Stomach (tissue), 19 donors: ENCODE measurements around the gene GZF1. TPM values are rescaled to one million over a fixed set of nuclear protein-coding genes. Genes with fewer than 3 reads are reported as not detected.

Experiments used
- DNase-seq, 2 donors: peaks; one replicate each; pipeline versions ENCODE4 v3.0.0 to v3.0.0-alpha.2; 2013 to 2019
- H3K27ac ChIP-seq, 5 donors: fragments of 200-600 bp in 4 of 5; sonication (generic) in 4 of 5; one replicate each; pipeline ENCODE4 v1.5.1; 2013 to 2019; ENCODE audit warnings: mild to moderate bottlenecking in 1 of 5, moderate library complexity in 1 of 5
- H3K27me3 ChIP-seq, 3 donors: fragments of 200-600 bp; sonication (generic); one replicate each; pipeline ENCODE4 v1.5.1; 2017 to 2019; ENCODE audit warnings: mixed run types in 1 of 3
- H3K36me3 ChIP-seq, 4 donors: fragments of 200-600 bp; sonication (generic); 1 replicate in 3 of 4; 2 replicates in 1 of 4; pipeline ENCODE4 v1.5.1; 2016 to 2019
- H3K4me1 ChIP-seq, 4 donors: fragments of 200-600 bp; sonication (generic); one replicate each; pipeline ENCODE4 v1.5.1; 2016 to 2019
- H3K4me3 ChIP-seq, 4 donors: fragments of 200-600 bp; sonication (generic) in 3 of 4; one replicate each; pipeline ENCODE4 v1.5.1; 2016 to 2019; ENCODE audit warnings: mild to moderate bottlenecking in 1 of 4
- H3K9me3 ChIP-seq, 4 donors: fragments of 200-600 bp; sonication (generic); one replicate each; pipeline ENCODE4 v1.5.1; 2016 to 2019
- EP300 ChIP-seq: sonication (generic); formaldehyde crosslinking; IDR thresholded peaks from one replicate; pipeline ENCODE4 v1.6.1; 2017; ENCODE audit warnings: antibody characterized with exemption
- POLR2A ChIP-seq, 4 donors: fragments of 450-650 bp; IDR thresholded peaks; one replicate each; pipeline ENCODE4 v1.6.1; 2016; ENCODE audit warnings: antibody characterized with exemption in 4 of 4, control low read depth in 2 of 4, mild to moderate bottlenecking in 1 of 4, moderate library complexity in 1 of 4
- POLR2AphosphoS5 ChIP-seq, 3 donors: sonication (generic); formaldehyde crosslinking; IDR thresholded peaks; one replicate each; pipeline ENCODE4 v1.6.1; 2016; ENCODE audit warnings: antibody characterized with exemption in 3 of 3
- WGBS, 5 donors: extraction: QIAGEN DNeasy Blood & Tissue Kit in 3 of 5; methylation state at CpG; one replicate each; pipeline versions ENCODE4 v1.1.5 to v1.1.7; 2013 to 2018; 5-methylcytosine and 5-hydroxymethylcytosine counted together
- intact Hi-C: fragments of 100-400 bp; cut with DNase I; formaldehyde crosslinking; loops from one replicate; pipeline ENCODE4 v1.15.1; 2023; ENCODE audit warnings: low total_unique reads
- long read RNA-seq, 10 donors: transcript quantifications; one replicate each; lab custom pipeline, GENCODE V29; 2026
- polyA plus RNA-seq, 3 donors: library from polyadenylated mRNA; stranded (reverse); fragments of 200-250 nt; gene quantifications; one replicate each; pipeline ENCODE4 v1.2.3, GENCODE V29; 2013
- total RNA-seq, 5 donors: library from RNA; depleted of rRNA; stranded (reverse); fragments of >200 nt; gene quantifications; one replicate each; pipeline versions ENCODE4 v1.1.0 to v1.2.3, GENCODE V29; 2014 to 2016
- TF ChIP-seq, protein P1 (sequence below), 7 experiments: fragments of 450-650 bp in 4 of 7; fragments of 200-600 bp in 3 of 7; sonication (generic) in 3 of 7; IDR thresholded peaks; one replicate each; pipeline ENCODE4 v1.5.1; 2016 to 2019; ENCODE audit warnings: antibody characterized with exemption in 7 of 7, control low read depth in 2 of 7, mild to moderate bottlenecking in 1 of 7
- donor health status: healthy with polysubstance abuse.
- donor health status: Bipolar disorder and iron deficiency.
- donor health status: healthy.

GZF1 gene
- 10 to 100 TPM in 3 of 5 donors, 1 to 10 TPM in 2; 2.9 to 19.7 (median 10.3) TPM for total RNA-seq
- polyA plus RNA-seq, result 1 to 10 TPM; 4.4 to 7.6 (median 6.0) TPM
- long read RNA-seq, donor 1, result 0 reads
- long read RNA-seq, donor 2, result 0 reads
- long read RNA-seq, donor 3, result 0 reads
- long read RNA-seq, donor 4, result 0 reads
- long read RNA-seq, donor 5, full-length matches to known transcripts, result 1 of 1 reads
- long read RNA-seq, donor 5, partial matches to known transcripts, result 0 of 1 reads
- long read RNA-seq, donor 5, other reads (novel, unspliced or antisense), result 0 of 1 reads
- long read RNA-seq, donor 6, full-length matches to known transcripts, result 3 of 3 reads
- long read RNA-seq, donor 6, partial matches to known transcripts, result 0 of 3 reads
- long read RNA-seq, donor 6, other reads (novel, unspliced or antisense), result 0 of 3 reads
- long read RNA-seq, donor 7, full-length matches to known transcripts, result 3 of 3 reads
- long read RNA-seq, donor 7, partial matches to known transcripts, result 0 of 3 reads
- long read RNA-seq, donor 7, other reads (novel, unspliced or antisense), result 0 of 3 reads
- long read RNA-seq, donor 8, full-length matches to known transcripts, result 2 of 2 reads
- long read RNA-seq, donor 8, partial matches to known transcripts, result 0 of 2 reads
- long read RNA-seq, donor 8, other reads (novel, unspliced or antisense), result 0 of 2 reads
- long read RNA-seq, donor 9, full-length matches to known transcripts, result 2 of 2 reads
- long read RNA-seq, donor 9, partial matches to known transcripts, result 0 of 2 reads
- long read RNA-seq, donor 9, other reads (novel, unspliced or antisense), result 0 of 2 reads
- long read RNA-seq, donor 10, result 0 reads

DNA sequence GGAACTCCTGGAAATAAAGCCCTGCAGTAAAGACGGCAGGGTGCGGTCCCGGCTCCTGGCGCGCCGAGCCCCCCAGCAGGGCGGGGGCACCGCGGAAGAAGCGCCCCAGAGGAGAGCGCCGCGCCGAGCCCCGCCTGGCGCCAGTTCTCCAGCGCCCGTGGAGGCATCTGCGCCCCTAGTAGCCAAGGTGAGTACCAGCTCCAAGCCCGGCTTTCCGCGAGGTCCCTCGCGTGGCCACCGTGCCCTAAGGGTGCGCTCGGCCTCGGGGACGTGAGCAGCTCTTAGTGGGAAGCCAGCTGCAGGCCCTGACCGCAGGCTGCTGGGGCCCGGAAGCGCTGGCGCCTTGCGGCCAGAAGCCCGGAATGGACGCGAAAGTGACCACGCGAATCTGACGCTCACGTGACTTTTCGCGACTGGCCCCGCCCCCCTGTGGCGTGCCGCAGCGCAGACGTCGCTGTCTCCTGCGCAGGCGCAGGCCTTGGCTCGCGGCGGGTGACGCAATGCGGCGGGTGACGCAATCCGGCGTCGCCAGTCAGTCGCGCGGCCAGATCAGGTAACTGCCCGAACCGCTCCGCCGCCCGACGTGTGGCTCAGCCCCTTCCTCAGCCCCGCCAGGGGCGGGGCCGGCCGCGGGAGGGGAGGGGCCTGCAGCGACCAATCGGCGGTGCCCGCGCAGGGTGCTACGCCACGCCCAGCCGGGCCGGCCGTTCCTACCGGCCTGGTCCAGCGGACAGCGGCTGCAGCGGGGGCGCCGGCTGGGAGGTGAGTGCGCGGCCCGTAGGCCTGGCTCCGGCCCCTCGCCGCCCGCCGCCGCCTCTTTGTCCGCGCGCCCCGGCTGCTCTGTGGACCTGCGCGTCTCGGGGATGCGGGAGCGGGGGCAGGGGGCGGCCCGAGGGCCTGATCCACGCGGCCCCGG, at the start of gene GZF1:
TSS of gene GZF1 (plus strand) at position 707 of the 916 bp plus-strand sequence. CDS start 2,202 bp downstream, outside the sequence.
- H3K4me3 ChIP-seq, result peak within 1 kb of the TSS; percentile 68 to 93 (median 90)
- TF ChIP-seq POLR2A (IDR thresholded peaks at IDR 0.05) (peak in 2 of 4 donors; percentile 94 to 97), EP300 (peak; percentile 69), POLR2AphosphoS5 (IDR thresholded peaks at IDR 0.05) (peak; percentile 99 to 100 (median 99))
- TF ChIP-seq, protein P1, sequence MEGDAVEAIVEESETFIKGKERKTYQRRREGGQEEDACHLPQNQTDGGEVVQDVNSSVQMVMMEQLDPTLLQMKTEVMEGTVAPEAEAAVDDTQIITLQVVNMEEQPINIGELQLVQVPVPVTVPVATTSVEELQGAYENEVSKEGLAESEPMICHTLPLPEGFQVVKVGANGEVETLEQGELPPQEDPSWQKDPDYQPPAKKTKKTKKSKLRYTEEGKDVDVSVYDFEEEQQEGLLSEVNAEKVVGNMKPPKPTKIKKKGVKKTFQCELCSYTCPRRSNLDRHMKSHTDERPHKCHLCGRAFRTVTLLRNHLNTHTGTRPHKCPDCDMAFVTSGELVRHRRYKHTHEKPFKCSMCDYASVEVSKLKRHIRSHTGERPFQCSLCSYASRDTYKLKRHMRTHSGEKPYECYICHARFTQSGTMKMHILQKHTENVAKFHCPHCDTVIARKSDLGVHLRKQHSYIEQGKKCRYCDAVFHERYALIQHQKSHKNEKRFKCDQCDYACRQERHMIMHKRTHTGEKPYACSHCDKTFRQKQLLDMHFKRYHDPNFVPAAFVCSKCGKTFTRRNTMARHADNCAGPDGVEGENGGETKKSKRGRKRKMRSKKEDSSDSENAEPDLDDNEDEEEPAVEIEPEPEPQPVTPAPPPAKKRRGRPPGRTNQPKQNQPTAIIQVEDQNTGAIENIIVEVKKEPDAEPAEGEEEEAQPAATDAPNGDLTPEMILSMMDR (IDR thresholded peaks at IDR 0.05), result peak in 3 of 7 experiments; percentile 3 to 29 (median 14)
- peaks cover 40 to 77% (median 63%) of the 10 kb centered on the region in 4 donors for H3K4me1 ChIP-seq
- DNase-seq, result peak; percentile 99 to 100
- no peaks in the 10 kb centered on the region for H3K27me3 ChIP-seq
- no peaks in the 10 kb centered on the region for H3K9me3 ChIP-seq
- H3K36me3 ChIP-seq, result peaks cover 10 to 19% (median 18%) of the 10 kb centered on the region in 4 donors
- peak within 1 kb of the TSS; percentile 99 to 100 (median 99) for H3K27ac ChIP-seq
- intact Hi-C loops, result no loop called here
- 0 to 1% (median 0%) methylated on average over 9 to 114 of the region's 114 CpGs for WGBS, 5 donors

DNA sequence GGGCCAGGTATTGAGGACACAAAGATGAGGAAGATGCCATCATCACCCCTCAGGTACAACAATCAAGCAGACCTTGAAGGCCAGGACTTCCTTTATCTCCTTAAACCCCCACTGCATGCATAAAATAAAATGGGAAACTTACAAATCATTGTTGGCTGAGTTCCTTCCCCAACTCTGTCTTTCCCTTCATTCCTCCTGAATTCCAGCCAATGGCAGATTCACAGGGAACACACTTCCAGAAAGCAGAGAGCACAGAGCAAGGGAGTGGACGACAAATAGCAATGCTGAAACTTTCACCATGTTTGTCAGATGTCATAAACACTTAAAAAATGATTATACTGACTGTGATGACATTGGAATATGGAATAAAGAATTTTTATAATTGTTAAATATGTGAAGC, 48.7 kb upstream of the GZF1 start:
- H3K9me3 ChIP-seq, result no peaks in the 10 kb centered on the region
- H3K27me3 ChIP-seq, result no peaks in the 10 kb centered on the region
- peaks cover 0 to 4% (median 0%) of the 10 kb centered on the region in 4 donors for H3K4me1 ChIP-seq
- no peak for DNase-seq
- 46 to 85% (median 67%) methylated on average over 1 of the region's 1 CpG for WGBS, 5 donors
- TF ChIP-seq, protein P1 (IDR thresholded peaks at IDR 0.05), result no peak
- TF ChIP-seq EP300 (no peak), POLR2AphosphoS5 (IDR thresholded peaks at IDR 0.05) (no peak), POLR2A (IDR thresholded peaks at IDR 0.05) (no peak)
- H3K36me3 ChIP-seq, result no peaks in the 10 kb centered on the region
- no peak overlapping the region for H3K27ac ChIP-seq
- intact Hi-C loops, result no loop called here
- H3K4me3 ChIP-seq, result no peak overlapping the region

DNA sequence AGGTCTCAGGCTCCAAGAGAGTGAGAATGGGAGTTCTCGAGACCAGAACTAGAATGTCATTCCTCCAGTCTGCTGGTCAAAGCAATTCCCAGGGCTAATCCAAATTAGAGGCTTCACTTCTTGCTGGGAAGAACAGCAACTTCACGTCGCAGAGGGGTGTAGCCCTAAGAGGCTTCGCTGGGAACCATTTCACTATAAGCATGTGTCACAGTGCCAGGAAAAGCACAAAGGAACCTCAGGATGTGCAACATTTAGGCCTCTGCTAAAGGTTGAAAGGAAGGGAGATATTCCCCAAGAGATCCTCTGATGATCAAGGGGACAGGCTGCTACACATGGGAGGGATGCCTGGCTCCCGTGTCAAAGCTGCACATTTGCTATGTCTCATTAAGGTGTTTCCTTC, 47.3 kb upstream of the GZF1 start:
- no peaks in the 10 kb centered on the region for H3K9me3 ChIP-seq
- intact Hi-C loops, result no loop called here
- H3K27ac ChIP-seq, result peak overlapping the region; percentile 33 to 69 (median 58)
- peaks cover 0 to 4% (median 0%) of the 10 kb centered on the region in 4 donors for H3K4me1 ChIP-seq
- no peaks in the 10 kb centered on the region for H3K36me3 ChIP-seq
- H3K27me3 ChIP-seq, result no peaks in the 10 kb centered on the region
- no peak for DNase-seq
- no peak for TF ChIP-seq EP300
- no peak for TF ChIP-seq POLR2AphosphoS5 (IDR thresholded peaks at IDR 0.05)
- no peak for TF ChIP-seq POLR2A (IDR thresholded peaks at IDR 0.05)
- TF ChIP-seq, protein P1 (IDR thresholded peaks at IDR 0.05), result no peak
- H3K4me3 ChIP-seq, result no peak overlapping the region
- 77 to 89% (median 83%) methylated on average over 4 to 5 of the region's 5 CpGs for WGBS, 5 donors
